K562 (cell line): ENCODE results near the gene C15orf62. TPM values are rescaled to one million over a fixed set of nuclear protein-coding genes. Genes with fewer than 3 reads are reported as not detected.

Source experiments
- ARID4B ChIP-seq: sonication (generic); formaldehyde crosslinking; IDR thresholded peaks from 2 replicates; pipeline ENCODE4 v1.8.0; 2022; ENCODE audit warnings: mild to moderate bottlenecking, missing genetic modification reagents
- ATF7 ChIP-seq: fragments of 450-650 bp; IDR thresholded peaks from 2 replicates; pipeline ENCODE4 v1.7.1; 2014; ENCODE audit warnings: mild to moderate bottlenecking, moderate library complexity
- CHD4 ChIP-seq: fragments of 200-600 bp; sonication (generic); IDR thresholded peaks from 3 replicates; pipeline ENCODE4 v1.6.1; 2012; ENCODE audit warnings: low read depth, mild to moderate bottlenecking, mixed read lengths, low read length, inconsistent platforms; ENCODE audit not compliant: insufficient read depth, insufficient replicate concordance, poor library complexity, severe bottlenecking
- GABPA ChIP-seq: fragments of 200-800 bp; sonication (Bioruptor generic); conservative IDR thresholded peaks from 2 replicates; pipeline ENCODE4 v1.6.1; 2016; ENCODE audit warnings: low read depth, missing genetic modification characterization, missing compliant biosample characterization
- NONO ChIP-seq, 2 experiments: fragments of 200-400 bp in 1 of 2; fragments of 450-650 bp in 1 of 2; formaldehyde crosslinking in 1 of 2; IDR thresholded peaks; 2 replicates each; pipeline ENCODE4 v1.6.1; 2017; ENCODE audit warnings: low read depth in 2 of 2, mild to moderate bottlenecking in 2 of 2, moderate library complexity in 2 of 2, low read length in 1 of 2
- SMARCA4 ChIP-seq: fragments of 450-650 bp; IDR thresholded peaks from 2 replicates; pipeline ENCODE4 v1.6.1; 2016
- U2AF1 ChIP-seq: fragments of 200-400 bp; formaldehyde crosslinking; optimal IDR thresholded peaks from 2 replicates; pipeline ENCODE3; 2017; ENCODE audit warnings: mild to moderate bottlenecking, low read depth, low read length, moderate library complexity
- USF1 ChIP-seq: sonication (generic); formaldehyde crosslinking; IDR thresholded peaks from 2 replicates; pipeline ENCODE4 v1.9.0; 2022; ENCODE audit warnings: mild to moderate bottlenecking, missing genetic modification reagents
- polyA plus RNA-seq, 8 experiments: library from polyadenylated mRNA; depleted of rRNA in 4 of 8; stranded (reverse) in 5 of 8; unstranded in 3 of 8; fragments of >200 nt; fragmentation: Nextera tagmentation in 2 of 8; fragmentation: Illumina TruSeq in 1 of 8; extraction: Ambion mirVana in 2 of 8; extraction: Trizol in 1 of 8; gene quantifications; 2 replicates each; pipeline versions ENCODE4 v1.2.1 to v1.2.3, GENCODE V29; 2011 to 2014; ENCODE audit warnings: inconsistent platforms in 1 of 8, missing spikeins in 1 of 8
- total RNA-seq, 7 experiments: library from RNA; depleted of rRNA in 6 of 7; stranded (reverse); fragments of >200 nt in 6 of 7; fragmentation: Illumina TruSeq in 2 of 7; extraction: Trizol in 2 of 7; gene quantifications; 2 replicates each; pipeline versions ENCODE4 v1.2.1 to v1.2.3, GENCODE V29; 2011 to 2021; ENCODE audit warnings: low replicate concordance in 1 of 7
- TF ChIP-seq, protein P1 (sequence below): fragments of 450-650 bp; IDR thresholded peaks from 2 replicates; pipeline ENCODE4 v1.7.1; 2018; ENCODE audit warnings: mild to moderate bottlenecking, low read depth; ENCODE audit not compliant: partially characterized antibody
- TF ChIP-seq, protein P2 (sequence below): fragments of 450-650 bp; IDR thresholded peaks from 2 replicates; pipeline ENCODE4 v1.6.1; 2018; ENCODE audit warnings: mild to moderate bottlenecking, low read depth; ENCODE audit not compliant: partially characterized antibody
- TF ChIP-seq, protein P3 (sequence below): fragments of 450-650 bp; formaldehyde crosslinking; IDR thresholded peaks from 2 replicates; pipeline ENCODE4 v1.4.0; 2020; ENCODE audit warnings: mild to moderate bottlenecking, mixed read lengths

C15orf62 gene
- total and polyA plus RNA-seq, 9 of the 15 experiments (the other 6 are each of a cell fraction or from before 2014, with no cell fraction given), result 0.01 to 0.76 (median 0.30) TPM; not detected in 1

DNA sequence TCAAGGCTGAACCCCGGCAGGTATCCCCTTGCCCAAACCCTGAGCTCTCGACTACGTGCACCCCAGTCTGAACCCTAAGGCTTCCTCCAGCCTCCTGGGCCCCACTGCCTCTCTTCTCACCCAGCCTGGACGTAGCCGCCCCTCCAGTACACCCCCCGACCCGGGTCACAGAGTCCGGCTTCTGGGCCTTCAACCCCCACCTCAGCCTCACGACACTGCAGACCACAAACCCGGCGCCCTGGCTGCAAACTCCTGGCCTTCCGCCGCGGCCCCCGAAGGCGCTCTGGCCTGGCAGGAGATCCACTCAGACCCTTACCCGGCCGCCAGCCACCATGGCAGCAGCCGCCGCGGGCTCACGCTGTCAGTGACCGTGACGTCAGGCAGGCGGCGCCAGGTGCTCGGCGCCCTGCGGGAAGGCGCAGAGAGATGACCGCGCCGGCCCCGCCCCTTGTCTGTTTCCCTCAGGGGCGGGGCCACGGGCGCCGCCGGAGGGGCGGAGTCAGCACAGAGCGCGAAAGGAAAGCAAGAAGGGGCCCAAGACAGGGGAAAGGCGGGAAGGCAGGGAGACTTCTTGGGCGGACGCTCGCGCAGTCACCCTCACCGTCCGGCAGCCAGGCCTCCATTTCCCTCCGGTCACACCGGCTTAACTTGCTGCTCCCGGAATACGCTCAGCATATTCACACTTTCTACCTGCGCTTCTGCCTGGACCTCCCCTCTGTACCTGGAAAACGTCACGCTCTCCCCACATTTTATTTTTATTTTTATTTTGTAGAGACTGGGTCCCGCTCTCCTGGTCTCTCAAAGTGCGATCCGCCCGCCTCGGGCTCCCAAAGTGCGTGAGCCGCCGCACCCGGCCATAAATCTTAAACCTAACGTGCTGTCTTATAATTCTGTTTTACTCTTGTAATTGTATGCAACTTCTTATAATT is 14.6 kb upstream of the C15orf62 start, which contains the start of gene RMDN3 (continued):
- TF ChIP-seq, protein P1, sequence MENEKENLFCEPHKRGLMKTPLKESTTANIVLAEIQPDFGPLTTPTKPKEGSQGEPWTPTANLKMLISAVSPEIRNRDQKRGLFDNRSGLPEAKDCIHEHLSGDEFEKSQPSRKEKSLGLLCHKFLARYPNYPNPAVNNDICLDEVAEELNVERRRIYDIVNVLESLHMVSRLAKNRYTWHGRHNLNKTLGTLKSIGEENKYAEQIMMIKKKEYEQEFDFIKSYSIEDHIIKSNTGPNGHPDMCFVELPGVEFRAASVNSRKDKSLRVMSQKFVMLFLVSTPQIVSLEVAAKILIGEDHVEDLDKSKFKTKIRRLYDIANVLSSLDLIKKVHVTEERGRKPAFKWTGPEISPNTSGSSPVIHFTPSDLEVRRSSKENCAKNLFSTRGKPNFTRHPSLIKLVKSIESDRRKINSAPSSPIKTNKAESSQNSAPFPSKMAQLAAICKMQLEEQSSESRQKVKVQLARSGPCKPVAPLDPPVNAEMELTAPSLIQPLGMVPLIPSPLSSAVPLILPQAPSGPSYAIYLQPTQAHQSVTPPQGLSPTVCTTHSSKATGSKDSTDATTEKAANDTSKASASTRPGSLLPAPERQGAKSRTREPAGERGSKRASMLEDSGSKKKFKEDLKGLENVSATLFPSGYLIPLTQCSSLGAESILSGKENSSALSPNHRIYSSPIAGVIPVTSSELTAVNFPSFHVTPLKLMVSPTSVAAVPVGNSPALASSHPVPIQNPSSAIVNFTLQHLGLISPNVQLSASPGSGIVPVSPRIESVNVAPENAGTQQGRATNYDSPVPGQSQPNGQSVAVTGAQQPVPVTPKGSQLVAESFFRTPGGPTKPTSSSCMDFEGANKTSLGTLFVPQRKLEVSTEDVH, result peak; percentile 86
- TF ChIP-seq USF1 (CRISPR knock-in tag), result peak; percentile 36; the same call in 1 of the 2 replicates
- TF ChIP-seq ARID4B (CRISPR knock-in tag), result peak; percentile 96
- no peak for TF ChIP-seq CHD4
- 0 out of 2 replicates have a peak, but pooled peaks have one; percentile 25 for TF ChIP-seq GABPA (tag)
- peak; percentile 51 for TF ChIP-seq U2AF1
- TF ChIP-seq, protein P2, sequence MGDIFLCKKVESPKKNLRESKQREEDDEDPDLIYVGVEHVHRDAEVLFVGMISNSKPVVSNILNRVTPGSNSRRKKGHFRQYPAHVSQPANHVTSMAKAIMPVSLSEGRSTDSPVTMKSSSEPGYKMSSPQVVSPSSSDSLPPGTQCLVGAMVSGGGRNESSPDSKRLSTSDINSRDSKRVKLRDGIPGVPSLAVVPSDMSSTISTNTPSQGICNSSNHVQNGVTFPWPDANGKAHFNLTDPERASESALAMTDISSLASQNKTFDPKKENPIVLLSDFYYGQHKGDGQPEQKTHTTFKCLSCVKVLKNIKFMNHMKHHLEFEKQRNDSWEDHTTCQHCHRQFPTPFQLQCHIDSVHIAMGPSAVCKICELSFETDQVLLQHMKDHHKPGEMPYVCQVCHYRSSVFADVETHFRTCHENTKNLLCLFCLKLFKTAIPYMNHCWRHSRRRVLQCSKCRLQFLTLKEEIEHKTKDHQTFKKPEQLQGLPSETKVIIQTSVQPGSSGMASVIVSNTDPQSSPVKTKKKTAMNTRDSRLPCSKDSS, result no peak
- TF ChIP-seq SMARCA4, result peak; percentile 55
- no peak; a peak in 1 of 4 replicates for TF ChIP-seq NONO (IDR thresholded peaks at IDR 0.05; ENCODE audit: low read depth in 2 of 2, low read length in 1 of 2)
- TF ChIP-seq, protein P3, sequence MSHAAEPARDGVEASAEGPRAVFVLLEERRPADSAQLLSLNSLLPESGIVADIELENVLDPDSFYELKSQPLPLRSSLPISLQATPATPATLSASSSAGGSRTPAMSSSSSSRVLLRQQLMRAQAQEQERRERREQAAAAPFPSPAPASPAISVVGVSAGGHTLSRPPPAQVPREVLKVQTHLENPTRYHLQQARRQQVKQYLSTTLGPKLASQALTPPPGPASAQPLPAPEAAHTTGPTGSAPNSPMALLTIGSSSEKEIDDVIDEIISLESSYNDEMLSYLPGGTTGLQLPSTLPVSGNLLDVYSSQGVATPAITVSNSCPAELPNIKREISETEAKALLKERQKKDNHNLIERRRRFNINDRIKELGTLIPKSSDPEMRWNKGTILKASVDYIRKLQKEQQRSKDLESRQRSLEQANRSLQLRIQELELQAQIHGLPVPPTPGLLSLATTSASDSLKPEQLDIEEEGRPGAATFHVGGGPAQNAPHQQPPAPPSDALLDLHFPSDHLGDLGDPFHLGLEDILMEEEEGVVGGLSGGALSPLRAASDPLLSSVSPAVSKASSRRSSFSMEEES, result no peak
- TF ChIP-seq ATF7, result peak; percentile 93
